NCI-H2171 treated with DMSO at 0.1 percent for 48 hours (cell line): ENCODE results near the gene ARPC3.
"Not testable (repeated sequence)": the region's sequence is repeated elsewhere in the genome, so short reads cannot be mapped to it uniquely, and the experiment has no call there.

Experiments used
- DNase-seq: peaks from one replicate; lab custom pipeline; 2025; lab: John Stamatoyannopoulos, UW

The ARPC3 gene

GRCh38 chr12:110449799-110450497 lies at the start of gene ARPC3:
Gene ARPC3, minus strand, starts transcription at chr12:110450337. Its CDS starts 77 bp downstream, at chr12:110450260.
- DNase-seq: peak; percentile 97

GRCh38 chr12:110498984-110499706 lies 49.0 kb upstream of the ARPC3 start:
- DNase-seq: no peak

GRCh38 chr12:110475426-110475825 lies 25.3 kb upstream of the ARPC3 start:
- no peak for DNase-seq

- DNase-seq: peak; percentile 99
Measured at GRCh38 chr12:110468214-110469048, 18.3 kb upstream of the ARPC3 start, which contains the start of the genes FAM216A and GPN3. Gene FAM216A, plus strand, starts transcription at chr12:110468845. Its CDS starts 31 bp downstream, at chr12:110468876. Gene GPN3, minus strand, starts transcription at chr12:110468257. Its CDS starts 54 bp downstream, at chr12:110468203.

- DNase-seq: no peak
Measured at GRCh38 chr12:110467847-110468213, 17.7 kb upstream of the ARPC3 start.

GRCh38 chr12:110466791-110467190 lies 16.7 kb upstream of the ARPC3 start:
- DNase-seq: no peak

GRCh38 chr12:110465765-110466164 lies 15.6 kb upstream of the ARPC3 start:
- DNase-seq: not testable (repeated sequence)

- no peak for DNase-seq
Measured at GRCh38 chr12:110465024-110465423, 14.9 kb upstream of the ARPC3 start.

GRCh38 chr12:110461189-110461588 lies 11.1 kb upstream of the ARPC3 start:
- not testable (repeated sequence) for DNase-seq

GRCh38 chr12:110458756-110459155 lies 8.6 kb upstream of the ARPC3 start:
- DNase-seq: no peak

GRCh38 chr12:110453569-110454296 lies 3.6 kb upstream of the ARPC3 start:
- DNase-seq: no peak

- no peak for DNase-seq
Measured at GRCh38 chr12:110451263-110451662, 1.1 kb upstream of the ARPC3 start.

- DNase-seq: no peak
Measured at GRCh38 chr12:110444455-110444854, 5.7 kb downstream of the ARPC3 start.

- DNase-seq: no peak
Measured at GRCh38 chr12:110436231-110436630, 13.9 kb downstream of the ARPC3 start.

GRCh38 chr12:110431957-110432587 lies 18.1 kb downstream of the ARPC3 start:
- DNase-seq: no peak

- not testable (repeated sequence) for DNase-seq
Measured at GRCh38 chr12:110429676-110430075, 20.5 kb downstream of the ARPC3 start.

GRCh38 chr12:110426406-110426805 lies 23.7 kb downstream of the ARPC3 start:
- DNase-seq: peak; percentile 66

GRCh38 chr12:110424237-110424636 lies 25.9 kb downstream of the ARPC3 start:
- DNase-seq: no peak

GRCh38 chr12:110421701-110422100 lies 28.4 kb downstream of the ARPC3 start:
- no peak for DNase-seq

- no peak for DNase-seq
Measured at GRCh38 chr12:110421159-110421661, 28.9 kb downstream of the ARPC3 start.

GRCh38 chr12:110420644-110421043 lies 29.5 kb downstream of the ARPC3 start:
- not testable (repeated sequence) for DNase-seq
